HepG2 (cell line): ENCODE results near the gene FMNL1. TPM values are rescaled to one million over a fixed set of nuclear protein-coding genes. Genes with fewer than 3 reads are reported as not detected.

ENCODE experiments used
- ATAC-seq: fragments of 200-7000 bp; cut with Tn5 transposase; 3 replicates; pipeline ENCODE4 v1.9.1; 2020; ENCODE audit warnings: mild to moderate bottlenecking, moderate library complexity
- BruUV-seq: library from RNA; stranded (reverse); fragments of 400-500 nt; replicated peaks from 2 replicates; lab custom pipeline; 2021; lab: Mats Ljungman, UMichigan
- CTCF ChIA-PET: fragments of 300-600 bp; formaldehyde crosslinking; extraction: SDS; loops from one replicate; lab custom pipeline; 2021; ENCODE audit warnings: low total read pairs, inconsistent platforms, low intra/inter-chr PET ratio; lab: Yijun Ruan, JAX
- POLR2A ChIA-PET: fragments of 350-600 bp; sonication (Branson Sonifier 250); formaldehyde crosslinking; loops from one replicate; lab custom pipeline; 2020; ENCODE audit warnings: antibody characterized with exemption, inconsistent platforms; lab: Yijun Ruan, JAX
- DNase-seq: peaks from one replicate; pipeline ENCODE4 v3.0.0-alpha.2; 2015; ENCODE audit warnings: low spot score
- FAIRE-seq: peaks from 3 replicates; lab custom pipeline; 2011; peaks lifted over from hg19 to GRCh38; lab: Jason Lieb, UNC
- H2AFZ ChIP-seq: one replicate; pipeline ENCODE4 v1.6.1; 2011; ENCODE audit warnings: low read length, inconsistent platforms
- H3K27ac ChIP-seq: fragments of 300-600 bp; 3 replicates; pipeline ENCODE4 v1.8.0; 2011; ENCODE audit warnings: mixed run types, mild to moderate bottlenecking, mixed read lengths, low read length, inconsistent platforms; ENCODE audit not compliant: insufficient read depth; ENCODE audit errors: extremely low read length
- H3K27me3 ChIP-seq, 2 experiments: fragments of 200-600 bp in 1 of 2; 2 replicates in 1 of 2; 3 replicates in 1 of 2; pipeline versions ENCODE4 v1.6.0 to v1.8.0; 2011; ENCODE audit warnings: low read length in 2 of 2, mild to moderate bottlenecking in 2 of 2, moderate library complexity in 2 of 2, inconsistent platforms in 1 of 2; ENCODE audit not compliant: insufficient read depth in 2 of 2, control insufficient read depth in 1 of 2
- H3K36me3 ChIP-seq, 2 experiments: fragments of 200-600 bp in 1 of 2; replicated peaks in 1 of 2; 2 replicates in 1 of 2; 3 replicates in 1 of 2; pipeline versions ENCODE4 v1.5.1 to v1.8.0; 2011; ENCODE audit warnings: low read length in 2 of 2, inconsistent platforms in 1 of 2; ENCODE audit not compliant: insufficient read depth in 2 of 2, control insufficient read depth in 1 of 2
- H3K4me1 ChIP-seq: 2 replicates; pipeline ENCODE4 v1.5.1; 2012; ENCODE audit warnings: low read length, inconsistent platforms; ENCODE audit not compliant: insufficient read depth
- H3K4me2 ChIP-seq: 2 replicates; pipeline ENCODE4 v1.6.0; 2011; ENCODE audit warnings: low read depth, low read length, inconsistent platforms
- H3K4me3 ChIP-seq, 3 experiments: fragments of 200-600 bp in 1 of 3; sonication (generic), shearing (Covaris generic) in 1 of 3; replicated peaks in 1 of 3; 2 replicates each; pipeline ENCODE4 v1.5.1; 2011 to 2016; ENCODE audit warnings: low read length in 3 of 3, inconsistent platforms in 2 of 3, low read depth in 2 of 3, mild to moderate bottlenecking in 2 of 3, control low read depth in 1 of 3, mixed read lengths in 1 of 3; ENCODE audit not compliant: insufficient read depth in 1 of 3
- H3K79me2 ChIP-seq: one replicate; pipeline ENCODE4 v1.6.1; 2011; ENCODE audit warnings: low read length, inconsistent platforms; ENCODE audit not compliant: insufficient read depth
- H3K9ac ChIP-seq: 2 replicates; pipeline ENCODE4 v1.6.0; 2011; ENCODE audit warnings: mild to moderate bottlenecking, low read depth, low read length, inconsistent platforms; ENCODE audit not compliant: insufficient read depth
- H3K9me3 ChIP-seq: 2 replicates; pipeline ENCODE4 v1.5.1; 2012; ENCODE audit warnings: mild to moderate bottlenecking, low read length
- H4K20me1 ChIP-seq: 2 replicates; pipeline ENCODE4 v1.6.0; 2011; ENCODE audit warnings: inconsistent platforms, mild to moderate bottlenecking, low read length, moderate library complexity; ENCODE audit not compliant: insufficient read depth
- NR2F2 ChIP-seq: IDR thresholded peaks from 2 replicates; pipeline ENCODE4 v1.6.1; 2012; ENCODE audit warnings: low read depth, inconsistent platforms, borderline replicate concordance
- POLR2G ChIP-seq: fragments of 200-400 bp; formaldehyde crosslinking; IDR thresholded peaks from 2 replicates; pipeline ENCODE4 v1.6.1; 2018; ENCODE audit warnings: mild to moderate bottlenecking, low read depth, low read length, moderate library complexity
- RFXAP ChIP-seq: sonication (generic); formaldehyde crosslinking; IDR thresholded peaks from 2 replicates; pipeline ENCODE4 v1.4.0; 2020; ENCODE audit warnings: missing genetic modification reagents, borderline replicate concordance
- WGBS: methylation state at CpG from one replicate; pipeline ENCODE4 v1.1.6; 2017; ENCODE audit warnings: low lambda C conversion rate; 5-methylcytosine and 5-hydroxymethylcytosine counted together
- in situ Hi-C: cut with HindIII; loops from 2 replicates; pipeline ENCODE4 v1.10.0; 2017; ENCODE audit warnings: low pct_unique_long_range_greater_than_20kb; ENCODE audit not compliant: extremely low pct_ligation_motif_present
- intact Hi-C: fragments of 100-400 bp; cut with micrococcal nuclease; formaldehyde crosslinking; loops from one replicate; pipeline ENCODE4 v1.10.0; 2022; ENCODE audit not compliant: unreplicated experiment
- polyA plus RNA-seq, 8 experiments: library from polyadenylated mRNA; depleted of rRNA in 3 of 8; stranded (reverse) in 7 of 8; unstranded in 1 of 8; fragments of >200 nt; fragmentation: Illumina TruSeq in 4 of 8; extraction: Trizol in 4 of 8; gene quantifications; 2 replicates each; pipeline versions ENCODE4 v1.2.1 to v1.2.3, GENCODE V29; 2011 to 2016; ENCODE audit warnings: low read depth in 4 of 8, missing spikeins in 1 of 8, mixed read lengths in 1 of 8; ENCODE audit not compliant: insufficient read depth in 1 of 8
- total RNA-seq, 5 experiments: library from RNA; depleted of rRNA; stranded (reverse); fragments of >200 nt; fragmentation: Illumina TruSeq; extraction: Trizol; gene quantifications; 2 replicates each; pipeline ENCODE4 v1.2.3, GENCODE V29; 2016; ENCODE audit warnings: low read depth in 1 of 5
- TF ChIP-seq, protein P1 (sequence below): sonication (generic); formaldehyde crosslinking; IDR thresholded peaks from 2 replicates; pipeline ENCODE4 v1.5.0; 2020; ENCODE audit warnings: missing genetic modification reagents, mild to moderate bottlenecking, borderline replicate concordance
- TF ChIP-seq, protein P2 (sequence below), 2 experiments: sonication (generic) in 1 of 2; formaldehyde crosslinking in 1 of 2; IDR thresholded peaks; 2 replicates each; pipeline versions ENCODE4 v1.6.1 to v1.9.0; 2014 to 2022; ENCODE audit warnings: antibody characterized with exemption in 1 of 2, borderline replicate concordance in 1 of 2, inconsistent platforms in 1 of 2, low read depth in 1 of 2, missing genetic modification reagents in 1 of 2
- TF ChIP-seq, protein P3 (sequence below): sonication (generic); formaldehyde crosslinking; IDR thresholded peaks from 2 replicates; pipeline ENCODE4; 2020; ENCODE audit warnings: missing genetic modification reagents, mild to moderate bottlenecking, borderline replicate concordance
- TF ChIP-seq, protein P4 (sequence below): sonication (generic); formaldehyde crosslinking; IDR thresholded peaks from 2 replicates; pipeline ENCODE4 v1.4.0; 2020; ENCODE audit warnings: missing genetic modification reagents, borderline replicate concordance

The FMNL1 gene
- total and polyA plus RNA-seq, 2 of the 13 experiments (the other 11 are each of a cell fraction or from before 2014, with no cell fraction given), result 0.53 to 0.70 TPM

DNA sequence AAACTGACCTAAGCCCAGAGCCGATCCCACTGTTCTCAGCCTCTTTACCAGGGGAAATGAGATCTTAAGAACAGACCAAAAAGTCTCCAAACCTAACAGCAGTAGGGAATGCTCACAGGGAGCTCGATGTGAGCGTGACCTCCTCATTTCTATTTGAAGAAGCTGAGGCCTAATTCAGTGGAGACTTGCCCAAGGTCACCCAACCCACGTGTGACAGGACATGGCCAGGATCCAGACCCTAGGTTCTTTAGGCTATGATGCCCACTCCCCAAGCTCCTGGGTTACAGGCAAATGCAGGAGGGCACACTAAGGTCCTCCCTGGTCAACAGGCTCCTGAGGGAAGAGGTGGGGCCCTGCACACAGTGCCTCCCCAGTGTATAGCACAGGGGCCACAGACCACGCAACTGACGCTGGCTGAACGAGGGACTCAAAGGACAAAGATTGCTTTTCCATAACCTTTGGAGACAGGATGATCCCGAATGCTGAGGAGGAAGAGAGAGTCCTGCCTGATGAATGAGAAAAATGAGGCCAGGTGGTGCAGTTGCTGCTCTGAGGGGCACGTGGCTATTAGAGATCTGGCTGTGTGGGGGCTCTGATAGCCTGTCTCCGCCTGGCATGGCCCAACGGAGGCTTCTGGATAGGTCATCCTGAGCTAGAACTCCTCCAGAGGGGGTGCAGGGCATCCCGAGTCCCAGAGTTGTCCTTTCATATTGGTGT, 71.2 kb downstream of the FMNL1 start:
- Histone ChIP-seq H3K9me3 (no peaks in the 10 kb centered on the region), H3K79me2 (peaks cover 16% of the 10 kb centered on the region), H3K9ac (no peak overlapping the region), H3K27ac (peak overlapping the region; percentile 30), H4K20me1 (no peaks in the 10 kb centered on the region), H3K4me2 (no peak overlapping the region; the same call in 1 of the 2 replicates), H3K4me1 (peaks cover 27% of the 10 kb centered on the region), H3K4me3 (no peak overlapping the region), H3K27me3 (no peaks in the 10 kb centered on the region), H3K36me3 (peaks cover 5 to 22% of the 10 kb centered on the region in 2 experiments), H2AFZ (no peak overlapping the region)
- BruUV-seq, result no TSS peak
- ChIA-PET CTCF (interaction anchor here (1.2 kb wide), 1 partner anchor 93 kb away, joined by 3 read pairs; no protein-coding TSS in a partner anchor), POLR2A (interaction anchor here (1.0 to 4.5 kb wide), 6 partner anchors 14 to 144 kb away, joined by 3 to 28 read pairs (median 4); partner anchors contain the start of gene MAP3K14)
- no peak for DNase-seq
- ATAC-seq, result peak; percentile 37; the same call in 2 of the 3 replicates
- no peak for FAIRE-seq
- intact Hi-C loops, result no loop called here
- in situ Hi-C loops, result no loop called here
- WGBS, result 77% methylated on average over 11 of the region's 12 CpGs
- TF ChIP-seq, protein P1, sequence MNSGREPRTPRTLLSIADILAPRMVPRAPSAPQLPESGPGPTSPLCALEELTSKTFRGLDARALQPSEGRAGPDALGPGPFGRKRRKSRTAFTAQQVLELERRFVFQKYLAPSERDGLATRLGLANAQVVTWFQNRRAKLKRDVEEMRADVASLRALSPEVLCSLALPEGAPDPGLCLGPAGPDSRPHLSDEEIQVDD (CRISPR knock-in tag), result no peak
- TF ChIP-seq, protein P2, sequence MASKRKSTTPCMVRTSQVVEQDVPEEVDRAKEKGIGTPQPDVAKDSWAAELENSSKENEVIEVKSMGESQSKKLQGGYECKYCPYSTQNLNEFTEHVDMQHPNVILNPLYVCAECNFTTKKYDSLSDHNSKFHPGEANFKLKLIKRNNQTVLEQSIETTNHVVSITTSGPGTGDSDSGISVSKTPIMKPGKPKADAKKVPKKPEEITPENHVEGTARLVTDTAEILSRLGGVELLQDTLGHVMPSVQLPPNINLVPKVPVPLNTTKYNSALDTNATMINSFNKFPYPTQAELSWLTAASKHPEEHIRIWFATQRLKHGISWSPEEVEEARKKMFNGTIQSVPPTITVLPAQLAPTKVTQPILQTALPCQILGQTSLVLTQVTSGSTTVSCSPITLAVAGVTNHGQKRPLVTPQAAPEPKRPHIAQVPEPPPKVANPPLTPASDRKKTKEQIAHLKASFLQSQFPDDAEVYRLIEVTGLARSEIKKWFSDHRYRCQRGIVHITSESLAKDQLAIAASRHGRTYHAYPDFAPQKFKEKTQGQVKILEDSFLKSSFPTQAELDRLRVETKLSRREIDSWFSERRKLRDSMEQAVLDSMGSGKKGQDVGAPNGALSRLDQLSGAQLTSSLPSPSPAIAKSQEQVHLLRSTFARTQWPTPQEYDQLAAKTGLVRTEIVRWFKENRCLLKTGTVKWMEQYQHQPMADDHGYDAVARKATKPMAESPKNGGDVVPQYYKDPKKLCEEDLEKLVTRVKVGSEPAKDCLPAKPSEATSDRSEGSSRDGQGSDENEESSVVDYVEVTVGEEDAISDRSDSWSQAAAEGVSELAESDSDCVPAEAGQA (IDR thresholded peaks at IDR 0.05; ENCODE audit: low read depth), result no peak
- TF ChIP-seq, protein P2 (CRISPR knock-in tag; IDR thresholded peaks at IDR 0.05; ENCODE audit: borderline replicate concordance), result no peak
- TF ChIP-seq, protein P3, sequence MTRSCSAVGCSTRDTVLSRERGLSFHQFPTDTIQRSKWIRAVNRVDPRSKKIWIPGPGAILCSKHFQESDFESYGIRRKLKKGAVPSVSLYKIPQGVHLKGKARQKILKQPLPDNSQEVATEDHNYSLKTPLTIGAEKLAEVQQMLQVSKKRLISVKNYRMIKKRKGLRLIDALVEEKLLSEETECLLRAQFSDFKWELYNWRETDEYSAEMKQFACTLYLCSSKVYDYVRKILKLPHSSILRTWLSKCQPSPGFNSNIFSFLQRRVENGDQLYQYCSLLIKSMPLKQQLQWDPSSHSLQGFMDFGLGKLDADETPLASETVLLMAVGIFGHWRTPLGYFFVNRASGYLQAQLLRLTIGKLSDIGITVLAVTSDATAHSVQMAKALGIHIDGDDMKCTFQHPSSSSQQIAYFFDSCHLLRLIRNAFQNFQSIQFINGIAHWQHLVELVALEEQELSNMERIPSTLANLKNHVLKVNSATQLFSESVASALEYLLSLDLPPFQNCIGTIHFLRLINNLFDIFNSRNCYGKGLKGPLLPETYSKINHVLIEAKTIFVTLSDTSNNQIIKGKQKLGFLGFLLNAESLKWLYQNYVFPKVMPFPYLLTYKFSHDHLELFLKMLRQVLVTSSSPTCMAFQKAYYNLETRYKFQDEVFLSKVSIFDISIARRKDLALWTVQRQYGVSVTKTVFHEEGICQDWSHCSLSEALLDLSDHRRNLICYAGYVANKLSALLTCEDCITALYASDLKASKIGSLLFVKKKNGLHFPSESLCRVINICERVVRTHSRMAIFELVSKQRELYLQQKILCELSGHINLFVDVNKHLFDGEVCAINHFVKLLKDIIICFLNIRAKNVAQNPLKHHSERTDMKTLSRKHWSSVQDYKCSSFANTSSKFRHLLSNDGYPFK (CRISPR knock-in tag), result no peak
- no peak for TF ChIP-seq POLR2G
- TF ChIP-seq RFXAP, result no peak
- no peak for TF ChIP-seq NR2F2
- TF ChIP-seq, protein P4, sequence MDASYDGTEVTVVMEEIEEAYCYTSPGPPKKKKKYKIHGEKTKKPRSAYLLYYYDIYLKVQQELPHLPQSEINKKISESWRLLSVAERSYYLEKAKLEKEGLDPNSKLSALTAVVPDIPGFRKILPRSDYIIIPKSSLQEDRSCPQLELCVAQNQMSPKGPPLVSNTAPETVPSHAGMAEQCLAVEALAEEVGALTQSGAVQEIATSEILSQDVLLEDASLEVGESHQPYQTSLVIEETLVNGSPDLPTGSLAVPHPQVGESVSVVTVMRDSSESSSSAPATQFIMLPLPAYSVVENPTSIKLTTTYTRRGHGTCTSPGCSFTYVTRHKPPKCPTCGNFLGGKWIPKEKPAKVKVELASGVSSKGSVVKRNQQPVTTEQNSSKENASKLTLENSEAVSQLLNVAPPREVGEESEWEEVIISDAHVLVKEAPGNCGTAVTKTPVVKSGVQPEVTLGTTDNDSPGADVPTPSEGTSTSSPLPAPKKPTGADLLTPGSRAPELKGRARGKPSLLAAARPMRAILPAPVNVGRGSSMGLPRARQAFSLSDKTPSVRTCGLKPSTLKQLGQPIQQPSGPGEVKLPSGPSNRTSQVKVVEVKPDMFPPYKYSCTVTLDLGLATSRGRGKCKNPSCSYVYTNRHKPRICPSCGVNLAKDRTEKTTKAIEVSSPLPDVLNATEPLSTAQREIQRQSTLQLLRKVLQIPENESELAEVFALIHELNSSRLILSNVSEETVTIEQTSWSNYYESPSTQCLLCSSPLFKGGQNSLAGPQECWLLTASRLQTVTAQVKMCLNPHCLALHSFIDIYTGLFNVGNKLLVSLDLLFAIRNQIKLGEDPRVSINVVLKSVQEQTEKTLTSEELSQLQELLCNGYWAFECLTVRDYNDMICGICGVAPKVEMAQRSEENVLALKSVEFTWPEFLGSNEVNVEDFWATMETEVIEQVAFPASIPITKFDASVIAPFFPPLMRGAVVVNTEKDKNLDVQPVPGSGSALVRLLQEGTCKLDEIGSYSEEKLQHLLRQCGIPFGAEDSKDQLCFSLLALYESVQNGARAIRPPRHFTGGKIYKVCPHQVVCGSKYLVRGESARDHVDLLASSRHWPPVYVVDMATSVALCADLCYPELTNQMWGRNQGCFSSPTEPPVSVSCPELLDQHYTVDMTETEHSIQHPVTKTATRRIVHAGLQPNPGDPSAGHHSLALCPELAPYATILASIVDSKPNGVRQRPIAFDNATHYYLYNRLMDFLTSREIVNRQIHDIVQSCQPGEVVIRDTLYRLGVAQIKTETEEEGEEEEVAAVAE, result no peak
